ENCODE measurements around the gene NUDT14.

DNA sequence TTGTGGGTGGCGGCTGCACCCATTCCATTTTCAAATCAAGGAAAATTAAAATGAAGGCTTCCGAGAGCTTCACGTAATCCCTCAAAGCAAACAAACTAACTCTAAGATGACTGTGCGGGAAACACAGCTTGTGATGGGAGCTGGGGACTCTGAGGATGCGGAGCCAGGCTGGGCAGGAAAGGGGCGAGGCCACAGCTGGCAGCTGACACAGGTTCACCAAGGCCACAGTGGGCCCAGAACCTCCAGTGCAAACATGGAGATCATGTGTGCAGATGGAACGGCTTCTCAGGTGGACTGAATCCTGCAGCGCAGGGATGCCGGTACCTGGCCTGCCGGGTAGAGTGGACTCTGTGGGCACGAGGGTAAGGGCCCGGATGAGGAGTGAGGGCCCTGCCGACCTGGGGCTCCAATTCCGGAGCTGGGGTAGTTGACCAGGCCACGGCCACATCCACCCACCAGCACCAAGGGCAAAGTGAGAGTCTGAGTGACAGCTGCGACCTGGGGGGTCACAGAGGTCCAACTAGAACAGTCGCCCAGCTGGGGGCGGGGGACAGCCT, 48.1 kb upstream of the NUDT14 start:
- TF ChIP-seq, protein P1, sequence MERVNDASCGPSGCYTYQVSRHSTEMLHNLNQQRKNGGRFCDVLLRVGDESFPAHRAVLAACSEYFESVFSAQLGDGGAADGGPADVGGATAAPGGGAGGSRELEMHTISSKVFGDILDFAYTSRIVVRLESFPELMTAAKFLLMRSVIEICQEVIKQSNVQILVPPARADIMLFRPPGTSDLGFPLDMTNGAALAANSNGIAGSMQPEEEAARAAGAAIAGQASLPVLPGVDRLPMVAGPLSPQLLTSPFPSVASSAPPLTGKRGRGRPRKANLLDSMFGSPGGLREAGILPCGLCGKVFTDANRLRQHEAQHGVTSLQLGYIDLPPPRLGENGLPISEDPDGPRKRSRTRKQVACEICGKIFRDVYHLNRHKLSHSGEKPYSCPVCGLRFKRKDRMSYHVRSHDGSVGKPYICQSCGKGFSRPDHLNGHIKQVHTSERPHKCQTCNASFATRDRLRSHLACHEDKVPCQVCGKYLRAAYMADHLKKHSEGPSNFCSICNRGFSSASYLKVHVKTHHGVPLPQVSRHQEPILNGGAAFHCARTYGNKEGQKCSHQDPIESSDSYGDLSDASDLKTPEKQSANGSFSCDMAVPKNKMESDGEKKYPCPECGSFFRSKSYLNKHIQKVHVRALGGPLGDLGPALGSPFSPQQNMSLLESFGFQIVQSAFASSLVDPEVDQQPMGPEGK (CRISPR knock-in tag; IDR thresholded peaks at IDR 0.05; ENCODE audit: borderline replicate concordance): no peak
- TF ChIP-seq ISL1 (CRISPR knock-in tag; IDR thresholded peaks at IDR 0.05) (no peak), BACH2 (CRISPR knock-in tag; IDR thresholded peaks at IDR 0.05; ENCODE audit: borderline replicate concordance) (no peak), ZFP3 (CRISPR knock-in tag; IDR thresholded peaks at IDR 0.05) (no peak), ZFP30 (CRISPR knock-in tag; IDR thresholded peaks at IDR 0.05) (no peak), TCF4 (CRISPR knock-in tag; IDR thresholded peaks at IDR 0.05; ENCODE audit: borderline replicate concordance) (no peak), ZNF8 (CRISPR knock-in tag; IDR thresholded peaks at IDR 0.05) (no peak)
- TF ChIP-seq, protein P2, sequence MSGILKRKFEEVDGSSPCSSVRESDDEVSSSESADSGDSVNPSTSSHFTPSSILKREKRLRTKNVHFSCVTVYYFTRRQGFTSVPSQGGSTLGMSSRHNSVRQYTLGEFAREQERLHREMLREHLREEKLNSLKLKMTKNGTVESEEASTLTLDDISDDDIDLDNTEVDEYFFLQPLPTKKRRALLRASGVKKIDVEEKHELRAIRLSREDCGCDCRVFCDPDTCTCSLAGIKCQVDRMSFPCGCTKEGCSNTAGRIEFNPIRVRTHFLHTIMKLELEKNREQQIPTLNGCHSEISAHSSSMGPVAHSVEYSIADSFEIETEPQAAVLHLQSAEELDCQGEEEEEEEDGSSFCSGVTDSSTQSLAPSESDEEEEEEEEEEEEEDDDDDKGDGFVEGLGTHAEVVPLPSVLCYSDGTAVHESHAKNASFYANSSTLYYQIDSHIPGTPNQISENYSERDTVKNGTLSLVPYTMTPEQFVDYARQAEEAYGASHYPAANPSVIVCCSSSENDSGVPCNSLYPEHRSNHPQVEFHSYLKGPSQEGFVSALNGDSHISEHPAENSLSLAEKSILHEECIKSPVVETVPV (CRISPR knock-in tag; IDR thresholded peaks at IDR 0.05): no peak
- TF ChIP-seq, protein P3, sequence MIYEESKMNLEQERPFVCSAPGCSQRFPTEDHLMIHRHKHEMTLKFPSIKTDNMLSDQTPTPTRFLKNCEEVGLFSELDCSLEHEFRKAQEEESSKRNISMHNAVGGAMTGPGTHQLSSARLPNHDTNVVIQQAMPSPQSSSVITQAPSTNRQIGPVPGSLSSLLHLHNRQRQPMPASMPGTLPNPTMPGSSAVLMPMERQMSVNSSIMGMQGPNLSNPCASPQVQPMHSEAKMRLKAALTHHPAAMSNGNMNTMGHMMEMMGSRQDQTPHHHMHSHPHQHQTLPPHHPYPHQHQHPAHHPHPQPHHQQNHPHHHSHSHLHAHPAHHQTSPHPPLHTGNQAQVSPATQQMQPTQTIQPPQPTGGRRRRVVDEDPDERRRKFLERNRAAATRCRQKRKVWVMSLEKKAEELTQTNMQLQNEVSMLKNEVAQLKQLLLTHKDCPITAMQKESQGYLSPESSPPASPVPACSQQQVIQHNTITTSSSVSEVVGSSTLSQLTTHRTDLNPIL (CRISPR knock-in tag; IDR thresholded peaks at IDR 0.05; ENCODE audit: low read depth): no peak
- TF ChIP-seq, protein P4, sequence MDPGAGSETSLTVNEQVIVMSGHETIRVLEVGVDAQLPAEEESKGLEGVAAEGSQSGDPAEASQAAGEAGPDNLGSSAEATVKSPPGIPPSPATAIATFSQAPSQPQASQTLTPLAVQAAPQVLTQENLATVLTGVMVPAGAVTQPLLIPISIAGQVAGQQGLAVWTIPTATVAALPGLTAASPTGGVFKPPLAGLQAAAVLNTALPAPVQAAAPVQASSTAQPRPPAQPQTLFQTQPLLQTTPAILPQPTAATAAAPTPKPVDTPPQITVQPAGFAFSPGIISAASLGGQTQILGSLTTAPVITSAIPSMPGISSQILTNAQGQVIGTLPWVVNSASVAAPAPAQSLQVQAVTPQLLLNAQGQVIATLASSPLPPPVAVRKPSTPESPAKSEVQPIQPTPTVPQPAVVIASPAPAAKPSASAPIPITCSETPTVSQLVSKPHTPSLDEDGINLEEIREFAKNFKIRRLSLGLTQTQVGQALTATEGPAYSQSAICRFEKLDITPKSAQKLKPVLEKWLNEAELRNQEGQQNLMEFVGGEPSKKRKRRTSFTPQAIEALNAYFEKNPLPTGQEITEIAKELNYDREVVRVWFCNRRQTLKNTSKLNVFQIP (CRISPR knock-in tag; IDR thresholded peaks at IDR 0.05; ENCODE audit: borderline replicate concordance, low read depth): no peak
